GM13976 (cell line): ENCODE measurements around the gene C9orf50.

ENCODE experiments used
- DNase-seq: peaks from one replicate; pipeline ENCODE4 v3.0.0; 2012; ENCODE audit warnings: low spot score
- in situ Hi-C: fragments of 300-500 bp; cut with MboI; formaldehyde crosslinking; loops from one replicate; pipeline ENCODE4 v1.12.0; 2022; ENCODE audit warnings: low sequenced_read_pairs, mixed read lengths, inconsistent platforms; ENCODE audit not compliant: unreplicated experiment
- TF ChIP-seq, protein P1 (sequence below): IDR thresholded peaks from 2 replicates; pipeline ENCODE4 v1.5.1; 2012; ENCODE audit warnings: borderline replicate concordance, mild to moderate bottlenecking; ENCODE audit not compliant: insufficient read depth; ENCODE audit errors: extremely low read depth, missing control alignments, control extremely low read depth

The C9orf50 gene, protein sequence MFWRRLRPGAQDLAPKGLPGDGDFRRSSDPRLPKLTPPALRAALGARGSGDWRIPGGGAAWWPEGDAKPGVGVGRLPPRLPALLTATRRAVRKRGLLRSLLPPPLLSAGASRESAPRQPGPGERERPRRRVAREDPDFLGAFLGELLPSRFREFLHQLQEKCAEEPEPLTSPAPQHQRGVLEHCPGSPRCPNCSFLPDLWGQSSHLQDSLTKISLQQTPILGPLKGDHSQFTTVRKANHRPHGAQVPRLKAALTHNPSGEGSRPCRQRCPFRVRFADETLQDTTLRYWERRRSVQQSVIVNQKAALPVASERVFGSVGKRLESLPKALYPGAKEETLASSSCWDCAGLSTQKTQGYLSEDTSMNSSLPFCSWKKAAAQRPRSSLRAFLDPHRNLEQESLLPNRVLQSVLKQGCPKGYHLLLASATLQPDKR

DNA sequence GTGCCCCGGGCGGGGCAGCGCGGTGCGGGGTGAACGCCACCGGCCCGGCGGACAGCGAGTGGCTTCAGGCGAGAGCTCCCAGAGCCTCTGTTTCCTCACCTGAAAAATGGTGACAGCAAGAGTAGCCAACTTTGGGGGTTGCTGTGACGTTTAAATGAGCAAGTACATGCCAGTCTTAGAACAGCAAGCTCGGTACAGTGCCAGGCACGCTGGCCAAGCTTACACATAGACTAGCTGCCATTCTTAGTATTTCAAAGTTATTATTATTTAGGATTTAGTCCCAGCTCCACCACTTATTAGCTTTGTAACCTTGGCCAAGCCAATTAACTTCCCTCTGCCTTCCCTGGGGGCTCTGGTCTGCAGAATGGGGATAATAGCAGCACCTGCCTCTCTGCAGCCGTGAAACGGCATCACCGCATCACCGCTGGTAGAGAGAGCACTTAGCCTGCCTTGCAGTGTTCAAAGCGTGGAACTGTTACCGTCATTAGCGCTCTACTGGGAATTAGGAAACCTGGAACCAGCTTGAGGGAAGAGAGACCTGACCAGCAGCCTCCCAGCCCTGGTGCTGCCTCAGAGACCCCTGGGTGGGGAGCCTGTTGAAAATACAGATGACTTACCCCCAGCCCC is at the start of gene C9orf50:
TSS of gene C9orf50 (minus strand) at position 433 of the 627 bp plus-strand sequence. CDS start 527 bp downstream, outside the sequence.
- in situ Hi-C loops: no loop called here
- no peak for DNase-seq
- TF ChIP-seq, protein P1, sequence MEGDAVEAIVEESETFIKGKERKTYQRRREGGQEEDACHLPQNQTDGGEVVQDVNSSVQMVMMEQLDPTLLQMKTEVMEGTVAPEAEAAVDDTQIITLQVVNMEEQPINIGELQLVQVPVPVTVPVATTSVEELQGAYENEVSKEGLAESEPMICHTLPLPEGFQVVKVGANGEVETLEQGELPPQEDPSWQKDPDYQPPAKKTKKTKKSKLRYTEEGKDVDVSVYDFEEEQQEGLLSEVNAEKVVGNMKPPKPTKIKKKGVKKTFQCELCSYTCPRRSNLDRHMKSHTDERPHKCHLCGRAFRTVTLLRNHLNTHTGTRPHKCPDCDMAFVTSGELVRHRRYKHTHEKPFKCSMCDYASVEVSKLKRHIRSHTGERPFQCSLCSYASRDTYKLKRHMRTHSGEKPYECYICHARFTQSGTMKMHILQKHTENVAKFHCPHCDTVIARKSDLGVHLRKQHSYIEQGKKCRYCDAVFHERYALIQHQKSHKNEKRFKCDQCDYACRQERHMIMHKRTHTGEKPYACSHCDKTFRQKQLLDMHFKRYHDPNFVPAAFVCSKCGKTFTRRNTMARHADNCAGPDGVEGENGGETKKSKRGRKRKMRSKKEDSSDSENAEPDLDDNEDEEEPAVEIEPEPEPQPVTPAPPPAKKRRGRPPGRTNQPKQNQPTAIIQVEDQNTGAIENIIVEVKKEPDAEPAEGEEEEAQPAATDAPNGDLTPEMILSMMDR: no peak

DNA sequence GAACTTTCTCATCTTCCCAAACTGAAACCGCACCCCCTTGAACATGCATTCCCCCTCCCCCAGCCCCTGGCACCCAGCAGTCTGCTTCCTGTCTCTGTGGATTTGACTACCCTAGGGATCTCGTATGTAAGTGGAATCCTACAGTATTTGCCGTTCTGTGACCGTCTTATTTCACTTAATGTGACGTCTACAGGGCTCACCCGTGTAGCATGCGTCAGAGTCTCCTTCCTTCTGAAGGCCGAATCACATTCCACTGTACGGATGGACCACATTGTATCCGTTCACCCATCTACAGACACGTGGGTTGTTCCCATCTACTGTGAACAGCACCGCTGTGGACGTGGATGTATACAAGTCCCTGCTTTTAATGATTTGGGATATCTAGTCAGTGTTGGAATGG is 49.0 kb upstream of the C9orf50 start:
- in situ Hi-C loops: no loop called here
- no peak for DNase-seq
- TF ChIP-seq, protein P1: no peak

DNA sequence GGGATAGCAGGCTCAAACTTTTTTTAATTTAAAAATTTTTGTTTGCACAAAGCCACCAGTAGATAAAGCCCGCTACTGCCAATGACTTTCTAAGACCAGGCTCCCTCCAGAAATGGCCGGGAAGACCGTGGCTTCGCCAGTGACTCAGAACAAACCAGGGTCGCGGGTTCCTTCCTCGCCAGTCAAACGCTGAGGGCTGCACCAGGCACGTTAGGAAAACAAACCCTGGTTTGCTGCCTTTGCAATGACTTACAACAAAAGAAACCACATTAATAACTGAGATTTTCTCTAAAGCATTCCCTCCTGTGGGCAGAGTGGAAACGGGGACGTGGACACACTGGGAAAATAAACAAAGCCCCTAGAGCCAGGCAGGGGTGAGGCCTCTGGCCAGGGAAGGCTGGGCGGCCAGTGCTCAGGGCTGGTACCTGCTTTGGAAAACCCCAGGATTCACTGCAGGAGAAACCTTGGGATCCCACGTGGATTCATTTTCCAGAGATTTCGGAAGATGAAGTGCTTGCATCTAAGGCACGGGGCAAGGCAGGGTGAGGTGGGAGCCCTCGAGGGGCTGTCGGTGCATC is 48.3 kb upstream of the C9orf50 start:
- DNase-seq: no peak
- TF ChIP-seq, protein P1: no peak
- in situ Hi-C loops: no loop called here

DNA sequence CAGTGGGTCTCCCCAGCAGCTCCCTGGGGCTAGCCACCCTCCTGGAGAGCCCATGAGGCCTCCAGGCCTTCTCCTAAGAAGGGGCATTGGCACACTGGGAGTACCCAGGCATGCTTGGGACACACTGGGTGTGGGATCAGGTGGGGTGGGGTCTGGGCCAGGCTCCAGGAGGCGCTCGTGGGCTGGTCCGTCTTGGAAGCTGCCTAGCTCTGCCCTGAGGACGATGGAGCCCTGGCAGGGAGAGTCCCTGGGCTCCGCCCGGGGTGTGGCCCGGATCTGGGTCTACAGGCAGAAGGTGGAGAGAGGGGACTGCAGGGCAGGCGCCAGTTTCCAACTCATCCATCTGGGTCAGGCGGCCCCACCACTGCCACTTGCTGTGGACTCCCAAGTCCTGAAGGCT is 46.9 kb upstream of the C9orf50 start:
- no peak for DNase-seq
- TF ChIP-seq, protein P1: no peak
- in situ Hi-C loops: no loop called here

DNA sequence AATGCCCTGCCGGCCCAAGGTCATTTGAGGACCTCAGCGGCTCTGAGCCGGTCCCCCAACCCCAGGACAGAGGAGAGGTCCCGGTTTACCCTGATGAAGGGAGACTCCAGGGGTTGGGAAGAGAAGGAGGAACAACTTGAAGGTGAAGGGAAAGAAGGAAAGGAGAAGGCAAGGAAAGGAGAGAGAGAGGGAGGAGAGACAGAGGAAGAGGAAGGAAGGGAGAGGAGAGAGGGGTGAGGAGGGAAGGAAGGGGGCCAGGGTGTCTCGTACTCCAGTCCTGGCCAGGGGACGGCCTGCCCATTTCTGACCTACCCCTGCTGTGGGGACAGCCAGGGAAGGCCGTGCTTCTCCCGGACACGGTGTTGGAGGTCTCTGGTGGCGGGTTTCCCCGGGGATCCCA is 46.5 kb upstream of the C9orf50 start:
- TF ChIP-seq, protein P1: no peak
- in situ Hi-C loops: no loop called here
- DNase-seq: no peak

DNA sequence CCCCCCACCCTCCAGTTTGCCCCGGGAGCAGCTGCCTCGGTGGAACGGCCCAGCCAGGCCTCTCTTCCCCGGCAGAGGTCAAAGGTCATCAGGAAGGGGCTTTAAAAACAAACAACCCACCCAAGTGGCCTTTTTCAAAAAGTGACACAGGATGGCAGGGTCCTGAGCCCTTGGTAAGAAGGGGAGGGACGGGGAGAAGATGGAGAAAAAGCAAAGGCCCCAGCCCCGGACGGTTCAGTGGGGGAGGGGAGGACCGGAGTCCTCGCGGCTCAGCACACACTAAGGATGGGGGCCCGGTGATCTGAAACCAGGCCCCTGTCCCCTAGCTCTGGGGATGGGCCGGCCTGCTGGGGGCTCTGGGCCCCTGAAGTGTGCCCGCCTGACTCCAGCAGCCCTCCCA is 45.7 kb upstream of the C9orf50 start:
- no peak for DNase-seq
- in situ Hi-C loops: no loop called here
- TF ChIP-seq, protein P1: no peak
